OCI-LY7 (cell line): Measurements from ENCODE around the gene BRIP1. TPM values are rescaled to one million over a fixed set of nuclear protein-coding genes. Genes with fewer than 3 reads are reported as not detected.

Experiments
- BruUV-seq: library from RNA; stranded (reverse); fragments of 400-500 nt; replicated peaks from 2 replicates; lab custom pipeline; 2021; lab: Mats Ljungman, UMichigan
- CTCF ChIA-PET: fragments of 300-600 bp; sonication (Branson Sonifier 250); formaldehyde crosslinking; loops from one replicate; lab custom pipeline; 2022; ENCODE audit warnings: antibody characterized with exemption; ENCODE audit not compliant: unreplicated experiment; lab: Charles Lee
- POLR2A ChIA-PET: fragments of 300-600 bp; sonication (Branson Sonifier 250); formaldehyde crosslinking; loops from one replicate; lab custom pipeline; 2022; ENCODE audit warnings: antibody characterized with exemption; lab: Charles Lee
- DNase-seq: peaks from one replicate; pipeline ENCODE4 v3.0.0-alpha.2; 2015; ENCODE audit warnings: low spot score
- H2AFZ ChIP-seq: fragments of 200-600 bp; sonication (generic), shearing (Covaris generic); 2 replicates; pipeline ENCODE4 v1.6.1; 2014; ENCODE audit warnings: mild to moderate bottlenecking, antibody characterized with exemption, low read length, moderate library complexity
- H3K27ac ChIP-seq: fragments of 200-600 bp; sonication (generic); 2 replicates; pipeline ENCODE4 v1.5.1; 2014; ENCODE audit warnings: mixed run types, low read depth, mild to moderate bottlenecking, moderate library complexity, low read length, inconsistent platforms; ENCODE audit not compliant: poor library complexity, severe bottlenecking
- H3K36me3 ChIP-seq: fragments of 200-600 bp; sonication (generic); 2 replicates; pipeline ENCODE4 v1.6.1; 2014; ENCODE audit warnings: mild to moderate bottlenecking, antibody characterized with exemption, low read length, moderate library complexity, mixed read lengths; ENCODE audit not compliant: insufficient read depth
- H3K4me1 ChIP-seq: fragments of 200-600 bp; sonication (generic); 2 replicates; pipeline ENCODE4 v1.5.1; 2014; ENCODE audit warnings: mild to moderate bottlenecking, low read length; ENCODE audit not compliant: insufficient read depth, poor library complexity, severe bottlenecking
- H3K4me2 ChIP-seq: fragments of 200-600 bp; sonication (generic); 2 replicates; pipeline ENCODE4 v1.6.1; 2014; ENCODE audit warnings: mild to moderate bottlenecking, low read length
- H3K4me3 ChIP-seq: fragments of 200-600 bp; sonication (generic); 2 replicates; pipeline ENCODE4 v1.5.1; 2014; ENCODE audit warnings: mild to moderate bottlenecking, low read depth, low read length; ENCODE audit not compliant: poor library complexity, severe bottlenecking
- H3K79me2 ChIP-seq: fragments of 200-600 bp; sonication (generic); 2 replicates; pipeline ENCODE4 v1.6.1; 2016; ENCODE audit warnings: low read depth, mild to moderate bottlenecking, low read length, moderate library complexity, mixed read lengths; ENCODE audit not compliant: insufficient read depth
- H3K9me2 ChIP-seq: fragments of 200-600 bp; sonication (generic); 2 replicates; pipeline ENCODE4 v1.6.1; 2016; ENCODE audit warnings: mild to moderate bottlenecking, low read length, mixed read lengths; ENCODE audit not compliant: insufficient read depth
- H3K9me3 ChIP-seq: fragments of 200-600 bp; sonication (generic); 2 replicates; pipeline ENCODE4 v1.6.1; 2014; ENCODE audit warnings: mild to moderate bottlenecking, mixed run types, low read length, mixed read lengths
- H4K20me1 ChIP-seq: fragments of 200-600 bp; sonication (generic); 2 replicates; pipeline ENCODE4 v1.6.1; 2014; ENCODE audit warnings: mild to moderate bottlenecking, antibody characterized with exemption, low read length, moderate library complexity, mixed read lengths; ENCODE audit not compliant: insufficient read depth
- EZH2phosphoT487 ChIP-seq: fragments of 200-600 bp; sonication (generic); IDR thresholded peaks from 2 replicates; pipeline ENCODE4 v1.6.1; 2018; ENCODE audit warnings: low read depth, borderline replicate concordance, mild to moderate bottlenecking, mixed run types, antibody characterized with exemption, low read length, moderate library complexity, mixed read lengths
- intact Hi-C: fragments of 100-400 bp; cut with micrococcal nuclease; formaldehyde crosslinking; loops from one replicate; pipeline ENCODE4 v1.10.0; 2022; ENCODE audit not compliant: unreplicated experiment
- total RNA-seq, 2 experiments: library from RNA; depleted of rRNA in 1 of 2; stranded (reverse); fragments of >200 nt in 1 of 2; shearing (Covaris generic) in 1 of 2; gene quantifications; 2 replicates each; pipeline ENCODE4 v1.2.3, GENCODE V29; 2014 to 2022
- TF ChIP-seq, protein P1 (sequence below): fragments of 200-600 bp; sonication (generic); conservative IDR thresholded peaks from 2 replicates; pipeline ENCODE4 v1.5.1; 2014; ENCODE audit warnings: mild to moderate bottlenecking, antibody characterized with exemption, low read length, moderate library complexity, mixed read lengths

The BRIP1 gene
- total RNA-seq, 2 experiments from 2014 or later = 32.5 to 33.8 TPM

DNA sequence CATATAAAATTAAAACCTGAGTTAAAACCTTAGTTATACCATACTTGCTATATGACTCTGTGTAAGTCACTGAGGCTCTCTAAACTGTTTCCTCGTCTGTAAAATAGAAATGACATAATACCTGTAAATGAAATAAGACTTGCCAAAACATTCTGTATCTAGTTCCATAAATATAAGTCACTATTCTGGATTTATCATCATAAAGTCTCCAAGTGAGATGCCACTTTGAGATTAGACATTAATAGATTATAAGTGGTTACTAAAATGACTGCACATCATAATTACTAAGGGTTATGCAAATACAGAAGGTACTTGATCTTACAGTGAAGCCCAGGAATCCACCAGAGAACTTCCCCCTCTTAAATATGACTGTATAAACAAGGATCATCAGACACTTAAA is 12.0 kb upstream of the BRIP1 start:
- Histone ChIP-seq H3K9me3 (no peaks in the 10 kb centered on the region), H3K36me3 (peaks cover 77% of the 10 kb centered on the region), H3K9me2 (no peaks in the 10 kb centered on the region), H3K4me1 (peaks cover 5% of the 10 kb centered on the region), H4K20me1 (no peaks in the 10 kb centered on the region), H3K4me3 (no peak overlapping the region), H3K4me2 (no peak overlapping the region), H3K79me2 (no peaks in the 10 kb centered on the region), H2AFZ (no peak overlapping the region), H3K27ac (no peak overlapping the region)
- intact Hi-C loops = no loop called here
- CTCF ChIA-PET = no interaction called here
- no TSS peak for BruUV-seq
- TF ChIP-seq, protein P1, sequence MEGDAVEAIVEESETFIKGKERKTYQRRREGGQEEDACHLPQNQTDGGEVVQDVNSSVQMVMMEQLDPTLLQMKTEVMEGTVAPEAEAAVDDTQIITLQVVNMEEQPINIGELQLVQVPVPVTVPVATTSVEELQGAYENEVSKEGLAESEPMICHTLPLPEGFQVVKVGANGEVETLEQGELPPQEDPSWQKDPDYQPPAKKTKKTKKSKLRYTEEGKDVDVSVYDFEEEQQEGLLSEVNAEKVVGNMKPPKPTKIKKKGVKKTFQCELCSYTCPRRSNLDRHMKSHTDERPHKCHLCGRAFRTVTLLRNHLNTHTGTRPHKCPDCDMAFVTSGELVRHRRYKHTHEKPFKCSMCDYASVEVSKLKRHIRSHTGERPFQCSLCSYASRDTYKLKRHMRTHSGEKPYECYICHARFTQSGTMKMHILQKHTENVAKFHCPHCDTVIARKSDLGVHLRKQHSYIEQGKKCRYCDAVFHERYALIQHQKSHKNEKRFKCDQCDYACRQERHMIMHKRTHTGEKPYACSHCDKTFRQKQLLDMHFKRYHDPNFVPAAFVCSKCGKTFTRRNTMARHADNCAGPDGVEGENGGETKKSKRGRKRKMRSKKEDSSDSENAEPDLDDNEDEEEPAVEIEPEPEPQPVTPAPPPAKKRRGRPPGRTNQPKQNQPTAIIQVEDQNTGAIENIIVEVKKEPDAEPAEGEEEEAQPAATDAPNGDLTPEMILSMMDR = no peak
- POLR2A ChIA-PET = interaction anchor here (0.6 to 0.7 kb wide), 4 partner anchors 12 to 1382 kb away, joined by 3 to 4 read pairs (median 3); partner anchors contain the start of gene BRIP1
- no peak for DNase-seq

DNA sequence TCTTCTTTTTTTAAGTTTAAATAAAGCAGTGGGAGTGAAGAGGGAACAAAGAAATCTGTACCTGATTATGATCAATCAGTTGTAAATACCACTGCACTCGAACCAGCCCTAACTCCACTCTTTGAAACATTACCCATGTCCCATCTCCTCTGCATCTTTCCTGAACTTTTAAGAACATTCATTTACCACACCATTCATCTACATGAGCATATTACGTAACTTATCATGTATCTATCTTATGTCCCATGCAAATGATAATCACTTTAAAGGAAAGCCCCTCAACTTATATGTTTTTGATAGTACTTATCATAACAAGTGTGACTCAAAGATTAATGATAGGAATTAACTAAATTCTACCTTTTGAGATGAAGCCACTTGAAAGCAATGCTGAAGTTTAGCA is 10.7 kb upstream of the BRIP1 start:
- Histone ChIP-seq H3K79me2 (no peaks in the 10 kb centered on the region), H3K36me3 (peaks cover 81% of the 10 kb centered on the region), H3K4me2 (no peak overlapping the region), H3K9me3 (no peaks in the 10 kb centered on the region), H3K9me2 (no peaks in the 10 kb centered on the region), H4K20me1 (no peaks in the 10 kb centered on the region), H3K27ac (no peak overlapping the region), H2AFZ (no peak overlapping the region), H3K4me3 (no peak overlapping the region), H3K4me1 (peaks cover 5% of the 10 kb centered on the region)
- intact Hi-C loops = no loop called here
- ChIA-PET POLR2A (interaction anchor here (1.2 to 1.9 kb wide), 2 partner anchors 11 to 13 kb away, joined by 3 to 10 read pairs; partner anchors contain the start of gene BRIP1), CTCF (no interaction called here)
- no peak for DNase-seq
- no TSS peak for BruUV-seq
- TF ChIP-seq, protein P1 = no peak
- no peak for TF ChIP-seq EZH2phosphoT487

DNA sequence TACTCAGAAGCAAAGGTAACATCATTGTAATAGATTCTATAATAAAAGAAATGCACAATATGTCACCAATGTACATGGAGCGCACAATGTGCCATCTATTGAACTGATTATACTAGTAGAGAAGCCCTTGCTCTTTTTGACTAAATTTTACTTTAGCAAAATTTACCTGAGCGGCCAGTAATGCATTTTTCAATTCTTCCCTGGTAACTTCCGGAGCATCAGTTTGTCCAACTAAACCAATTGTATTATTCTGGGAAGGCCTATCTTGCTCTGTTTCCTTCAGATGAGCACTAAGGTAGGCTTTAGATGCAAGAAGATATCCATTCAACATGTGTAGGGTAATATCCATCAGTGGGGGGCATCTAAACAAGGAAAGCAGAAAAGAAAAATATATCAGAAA is 8.8 kb upstream of the BRIP1 start:
- H3K9me3 ChIP-seq = no peaks in the 10 kb centered on the region
- H3K79me2 ChIP-seq = no peaks in the 10 kb centered on the region
- H3K27ac ChIP-seq = no peak overlapping the region
- H4K20me1 ChIP-seq = no peaks in the 10 kb centered on the region
- peaks cover 79% of the 10 kb centered on the region for H3K36me3 ChIP-seq
- H2AFZ ChIP-seq = no peak overlapping the region
- H3K9me2 ChIP-seq = no peaks in the 10 kb centered on the region
- POLR2A ChIA-PET = interaction anchor here (0.6 to 1.9 kb wide), 2 partner anchors 9 to 18 kb away, joined by 3 to 10 read pairs; partner anchors contain the start of gene BRIP1
- no peak for DNase-seq
- no peak overlapping the region for H3K4me3 ChIP-seq
- TF ChIP-seq EZH2phosphoT487 = no peak
- TF ChIP-seq, protein P1 = no peak
- intact Hi-C loops = no loop called here
- CTCF ChIA-PET = no interaction called here
- BruUV-seq = no TSS peak
- peaks cover 2% of the 10 kb centered on the region for H3K4me1 ChIP-seq
- H3K4me2 ChIP-seq = no peak overlapping the region
